Measurements from ENCODE around the gene ZNF283. TPM values are rescaled to one million over a fixed set of nuclear protein-coding genes. Genes with fewer than 3 reads are reported as not detected.
"Not testable (repeated sequence)": the region's sequence is repeated elsewhere in the genome, so short reads cannot be mapped to it uniquely, and the experiment has no call there.

The ZNF283 gene
- total RNA-seq, 1 donor: 5.7 TPM

- peak in 2 of 3 donors; percentile 14 to 39 for DNase-seq (ENCODE audit: low read depth in 2 of 3, low spot score in 2 of 3)
Observed at GRCh38 chr19:43842007-43842406, 14.9 kb downstream of the ZNF283 start.

GRCh38 chr19:43847246-43847645 is 20.1 kb downstream of the ZNF283 start:
- no peak for DNase-seq (ENCODE audit: low read depth in 2 of 3, low spot score in 2 of 3)

- DNase-seq (ENCODE audit: low read depth in 2 of 3, low spot score in 2 of 3): no peak
Observed at GRCh38 chr19:43847884-43848283, 20.8 kb downstream of the ZNF283 start.

GRCh38 chr19:43848821-43849220 is 21.7 kb downstream of the ZNF283 start:
- no peak for DNase-seq (ENCODE audit: low read depth in 2 of 3, low spot score in 2 of 3)

- DNase-seq (ENCODE audit: low read depth in 2 of 3, low spot score in 2 of 3): no peak
Observed at GRCh38 chr19:43858174-43858573, 31.1 kb downstream of the ZNF283 start.

GRCh38 chr19:43866923-43867322 is 39.8 kb downstream of the ZNF283 start:
- DNase-seq (ENCODE audit: low read depth in 2 of 3, low spot score in 2 of 3): not testable (repeated sequence)

DNA sequence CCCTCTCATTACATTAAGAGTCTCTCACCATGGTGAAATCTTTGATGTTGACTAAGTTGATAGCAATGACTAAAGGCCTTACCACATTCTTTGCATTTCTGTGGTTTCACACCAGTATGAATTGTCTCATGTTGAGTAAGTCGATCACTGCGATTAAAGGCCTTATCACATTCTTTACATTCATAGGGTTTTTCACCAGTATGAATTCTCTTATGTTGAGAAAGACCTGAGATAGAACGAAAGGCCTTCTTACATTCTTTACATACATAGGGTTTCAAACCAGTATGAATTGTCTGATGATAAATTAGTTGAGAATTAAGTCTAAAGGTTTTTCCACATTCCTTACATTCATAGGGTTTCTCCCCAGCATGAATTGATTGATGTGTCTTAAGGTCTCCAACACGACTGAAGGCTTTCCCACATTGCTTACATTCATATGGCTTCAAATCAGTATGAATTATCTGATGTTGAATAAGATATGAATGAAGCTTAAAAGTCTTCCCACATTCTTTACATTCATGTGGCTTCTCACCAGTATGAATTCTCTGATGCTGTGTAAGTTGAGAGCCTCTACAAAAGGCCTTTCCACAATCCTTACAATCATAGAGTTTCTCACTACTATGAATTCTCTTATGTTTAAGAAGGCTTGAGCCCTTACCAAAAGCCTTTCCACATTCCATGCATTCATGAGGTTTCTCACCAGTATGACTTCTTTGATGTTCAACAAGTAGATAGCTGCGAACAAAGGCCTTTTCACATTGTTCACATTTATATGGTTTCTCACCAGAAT is 45.6 kb downstream of the ZNF283 start:
- no peak for DNase-seq (ENCODE audit: low read depth in 2 of 3, low spot score in 2 of 3)

DNA sequence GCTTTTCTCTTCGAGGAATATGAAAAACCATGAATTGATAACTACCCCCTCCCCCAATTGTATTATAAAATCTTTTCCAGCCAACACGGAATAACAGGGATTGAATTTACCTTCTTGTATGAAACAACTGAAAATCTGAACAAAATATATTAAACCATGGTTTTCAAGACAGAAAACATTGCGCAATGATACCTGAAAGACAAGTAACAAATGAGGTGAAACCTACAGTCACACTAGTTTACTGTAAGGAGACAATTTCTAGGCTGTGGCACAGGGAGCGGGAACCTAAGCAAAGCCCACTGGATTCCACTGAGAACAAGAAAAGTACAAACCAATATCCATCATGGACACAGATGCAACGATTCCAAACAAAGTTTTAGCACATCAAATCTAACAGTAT is 53.4 kb downstream of the ZNF283 start:
- DNase-seq (ENCODE audit: low read depth in 2 of 3, low spot score in 2 of 3): no peak

GRCh38 chr19:43883864-43884263 is 56.7 kb downstream of the ZNF283 start, which contains the start of gene ZNF404:
Gene ZNF404 (minus strand): TSS chr19:43883964.
- no peak for DNase-seq (ENCODE audit: low read depth in 2 of 3, low spot score in 2 of 3)

GRCh38 chr19:43895727-43896308 is 68.7 kb downstream of the ZNF283 start:
- DNase-seq (ENCODE audit: low read depth in 2 of 3, low spot score in 2 of 3): no peak

Other genes starting within 250 kb of the ZNF283 start
- gene IRGQ, start 231.2 kb upstream of the ZNF283 start, total RNA-seq: 25.9 TPM
- gene ZNF576, start 230.7 kb upstream of the ZNF283 start, total RNA-seq: 18.0 TPM
- gene SRRM5, start 215.2 kb upstream of the ZNF283 start, total RNA-seq: under 0.01 TPM
- 23.7 TPM for gene ZNF428, start 207.7 kb upstream of the ZNF283 start, total RNA-seq
- gene CADM4, start 187.5 kb upstream of the ZNF283 start, total RNA-seq: 0.27 TPM
- gene PLAUR, start 157.2 kb upstream of the ZNF283 start, total RNA-seq: 29.6 TPM
- gene IRGC, start 111.2 kb upstream of the ZNF283 start, total RNA-seq: not detected
- gene SMG9, start 72.4 kb upstream of the ZNF283 start, total RNA-seq: 14.8 TPM
- gene KCNN4, start 46.3 kb upstream of the ZNF283 start, total RNA-seq: 136 TPM
- 3.5 TPM for gene LYPD5, start 24.9 kb upstream of the ZNF283 start, total RNA-seq
- 2.7 TPM for gene ZNF404, start 56.6 kb downstream of the ZNF283 start, total RNA-seq
- gene ZNF45, start 108.0 kb downstream of the ZNF283 start, total RNA-seq: 12.9 TPM
- 3.8 TPM for gene ZNF221, start 123.9 kb downstream of the ZNF283 start, total RNA-seq
- gene ZNF155, start 156.9 kb downstream of the ZNF283 start, total RNA-seq: 2.2 TPM
- gene ZNF230, start 175.6 kb downstream of the ZNF283 start, total RNA-seq: 2.4 TPM
- gene ZNF222, start 198.1 kb downstream of the ZNF283 start, total RNA-seq: 2.7 TPM
- 3.0 TPM for gene ZNF223, start 224.7 kb downstream of the ZNF283 start, total RNA-seq
- 1.3 TPM for gene ZNF284, start 244.8 kb downstream of the ZNF283 start, total RNA-seq

Data from hematopoietic multipotent progenitor cell (in vitro differentiated cells).